ENCODE results near the gene FGD4.
"Not testable (repeated sequence)": the region's sequence is repeated elsewhere in the genome, so short reads cannot be mapped to it uniquely, and the experiment has no call there.

FGD4 gene

DNA sequence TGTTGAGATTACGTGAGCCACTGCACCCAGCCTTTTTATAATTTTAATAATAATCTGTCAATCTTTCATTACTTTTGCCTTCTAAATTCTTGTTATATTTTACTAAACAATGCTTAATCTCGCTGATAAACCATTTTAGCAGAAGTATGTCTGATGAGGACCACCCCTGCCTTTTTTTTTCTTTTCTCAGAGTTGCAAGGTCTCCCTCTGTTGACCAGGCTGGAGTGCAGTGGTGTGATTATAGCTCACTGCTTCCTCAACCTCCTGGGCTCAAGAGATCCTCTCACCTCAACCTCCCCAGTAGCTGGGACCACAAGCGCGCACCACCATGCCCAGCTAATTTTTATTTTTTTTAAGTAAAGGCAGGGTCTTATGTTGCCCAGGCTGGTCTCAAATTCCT lies 161.2 kb downstream of the FGD4 start:
- ChIA-PET POLR2A (no interaction called here), CTCF (no interaction called here)
- TF ChIP-seq FOXA1 (IDR thresholded peaks at IDR 0.05) (no peak), TARDBP (IDR thresholded peaks at IDR 0.05) (no peak), BHLHE40 (IDR thresholded peaks at IDR 0.05; ENCODE audit: borderline replicate concordance) (no peak), FOXK2 (IDR thresholded peaks at IDR 0.05) (no peak), ARNT (IDR thresholded peaks at IDR 0.05) (no peak), HDGF (IDR thresholded peaks at IDR 0.05; ENCODE audit: borderline replicate concordance) (no peak), FOXM1 (IDR thresholded peaks at IDR 0.05; ENCODE audit: borderline replicate concordance) (no peak), NFRKB (IDR thresholded peaks at IDR 0.05) (no peak)
- DNase-seq (ENCODE audit: extremely low spot score): no peak

DNA sequence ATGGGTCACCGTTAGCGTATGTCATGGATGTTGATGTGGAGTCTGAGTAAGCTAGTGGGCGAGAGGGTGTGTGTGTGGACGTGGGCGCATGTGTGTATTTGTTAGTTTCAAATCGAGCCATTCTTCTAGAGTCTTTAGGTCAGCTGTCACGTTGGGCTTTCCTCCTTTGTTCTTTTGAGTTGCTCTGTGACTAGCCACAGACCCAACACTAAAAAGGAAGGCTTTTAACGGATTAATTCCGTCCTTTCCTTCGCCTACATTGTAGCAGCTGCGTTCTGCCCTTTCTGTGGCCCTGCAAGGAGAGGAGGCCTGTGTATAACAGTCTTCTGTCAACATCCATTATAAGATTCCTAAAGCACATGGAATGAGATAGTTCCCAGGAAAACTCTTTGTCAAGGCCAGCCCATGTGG lies 162.6 kb downstream of the FGD4 start:
- ChIA-PET POLR2A (no interaction called here), CTCF (no interaction called here)
- TF ChIP-seq ARNT (IDR thresholded peaks at IDR 0.05) (no peak), ZNF384 (IDR thresholded peaks at IDR 0.05) (no peak), FOXK2 (IDR thresholded peaks at IDR 0.05) (no peak), CTBP1 (IDR thresholded peaks at IDR 0.05; ENCODE audit: borderline replicate concordance) (no peak)
- DNase-seq (ENCODE audit: extremely low spot score): no peak

DNA sequence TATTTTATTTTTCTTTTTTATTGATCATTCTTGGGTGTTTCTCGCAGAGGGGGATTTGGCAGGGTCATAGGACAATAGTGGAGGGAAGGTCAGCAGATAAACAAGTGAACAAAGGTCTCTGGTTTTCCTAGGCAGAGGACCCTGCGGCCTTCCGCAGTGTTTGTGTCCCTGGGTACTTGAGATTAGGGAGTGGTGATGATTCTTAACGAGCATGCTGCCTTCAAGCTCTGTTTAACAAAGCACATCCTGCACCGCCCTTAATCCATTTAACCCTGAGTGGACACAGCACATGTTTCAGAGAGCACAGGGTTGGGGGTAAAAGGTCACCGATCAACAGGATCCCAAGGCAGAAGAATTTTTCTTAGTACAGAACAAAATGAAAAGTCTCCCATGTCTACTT lies 163.1 kb downstream of the FGD4 start:
- DNase-seq (ENCODE audit: extremely low spot score); POLR2A ChIA-PET; CTCF ChIA-PET: not testable (repeated sequence)

DNA sequence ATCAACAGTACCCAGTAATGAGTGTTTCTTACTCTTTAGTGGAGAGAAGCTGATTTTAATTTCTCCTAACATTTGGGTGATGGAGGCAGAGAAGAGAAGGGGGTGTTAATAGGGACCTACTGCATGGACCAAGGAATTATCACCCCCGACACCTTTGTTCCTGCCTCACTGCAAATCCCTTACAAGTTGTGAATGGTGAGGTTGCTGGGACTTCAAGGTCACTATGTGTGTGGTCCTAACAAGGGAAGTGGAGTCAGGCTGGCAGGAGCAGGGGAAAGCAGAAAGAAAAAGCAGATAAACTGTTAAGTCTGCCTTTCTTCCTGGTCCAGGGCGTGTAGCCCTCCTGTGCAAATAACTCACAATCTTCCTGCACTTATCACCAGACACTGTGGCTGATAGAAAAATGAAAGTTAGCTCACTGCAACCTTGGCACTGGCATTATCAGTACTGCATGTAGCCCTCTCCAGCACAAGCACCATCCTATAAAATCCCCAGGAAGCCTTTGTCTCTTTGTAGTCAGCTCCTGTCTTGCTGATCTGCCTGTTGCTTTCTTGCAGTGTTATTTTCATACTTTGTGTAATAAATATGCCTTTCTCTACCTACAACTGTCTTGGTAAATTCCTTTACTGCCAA lies 167.4 kb downstream of the FGD4 start:
- TF ChIP-seq BHLHE40 (IDR thresholded peaks at IDR 0.05; ENCODE audit: borderline replicate concordance) (no peak), FOXK2 (IDR thresholded peaks at IDR 0.05) (no peak), SP1 (IDR thresholded peaks at IDR 0.05) (no peak), NFRKB (IDR thresholded peaks at IDR 0.05) (no peak)
- TF ChIP-seq, protein P1, sequence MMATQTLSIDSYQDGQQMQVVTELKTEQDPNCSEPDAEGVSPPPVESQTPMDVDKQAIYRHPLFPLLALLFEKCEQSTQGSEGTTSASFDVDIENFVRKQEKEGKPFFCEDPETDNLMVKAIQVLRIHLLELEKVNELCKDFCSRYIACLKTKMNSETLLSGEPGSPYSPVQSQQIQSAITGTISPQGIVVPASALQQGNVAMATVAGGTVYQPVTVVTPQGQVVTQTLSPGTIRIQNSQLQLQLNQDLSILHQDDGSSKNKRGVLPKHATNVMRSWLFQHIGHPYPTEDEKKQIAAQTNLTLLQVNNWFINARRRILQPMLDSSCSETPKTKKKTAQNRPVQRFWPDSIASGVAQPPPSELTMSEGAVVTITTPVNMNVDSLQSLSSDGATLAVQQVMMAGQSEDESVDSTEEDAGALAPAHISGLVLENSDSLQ (IDR thresholded peaks at IDR 0.05): no peak
- ChIA-PET POLR2A (interaction anchor here (1.0 kb wide), 1 partner anchor 11 kb away, joined by 3 read pairs; no protein-coding TSS in a partner anchor), CTCF (interaction anchor here (0.5 kb wide), 1 partner anchor 85 kb away, joined by 3 read pairs; no protein-coding TSS in a partner anchor)
- no peak for DNase-seq (ENCODE audit: extremely low spot score)

DNA sequence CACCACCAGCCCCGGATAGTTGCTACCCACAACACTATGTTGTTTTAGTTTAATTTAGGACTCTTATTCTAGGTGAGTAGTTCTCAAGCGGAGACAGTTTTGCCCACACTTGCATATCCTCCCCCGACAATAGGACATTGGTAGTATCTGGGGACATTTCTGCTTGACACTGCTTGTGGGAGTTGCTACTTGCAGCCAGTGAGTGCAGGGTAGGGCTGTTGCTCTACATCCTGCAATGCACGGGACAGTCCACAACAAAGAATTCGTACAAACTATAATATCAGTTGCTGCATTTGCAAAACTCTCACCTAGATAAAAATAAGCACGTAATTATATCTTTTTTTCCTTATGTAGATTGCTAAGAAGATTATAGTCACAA lies 167.9 kb downstream of the FGD4 start:
- no peak for DNase-seq (ENCODE audit: extremely low spot score)
- CTCF ChIA-PET: interaction anchor here (0.5 kb wide), 1 partner anchor 86 kb away, joined by 3 read pairs; no protein-coding TSS in a partner anchor
- POLR2A ChIA-PET: interaction anchor here (1.0 kb wide), 1 partner anchor 12 kb away, joined by 3 read pairs; no protein-coding TSS in a partner anchor
- TF ChIP-seq FOXK2 (IDR thresholded peaks at IDR 0.05) (no peak), SUZ12 (IDR thresholded peaks at IDR 0.05) (no peak), TARDBP (IDR thresholded peaks at IDR 0.05) (no peak), ELF4 (IDR thresholded peaks at IDR 0.05) (no peak), NFRKB (IDR thresholded peaks at IDR 0.05) (no peak), SP1 (IDR thresholded peaks at IDR 0.05) (no peak), ZNF384 (IDR thresholded peaks at IDR 0.05) (no peak)

DNA sequence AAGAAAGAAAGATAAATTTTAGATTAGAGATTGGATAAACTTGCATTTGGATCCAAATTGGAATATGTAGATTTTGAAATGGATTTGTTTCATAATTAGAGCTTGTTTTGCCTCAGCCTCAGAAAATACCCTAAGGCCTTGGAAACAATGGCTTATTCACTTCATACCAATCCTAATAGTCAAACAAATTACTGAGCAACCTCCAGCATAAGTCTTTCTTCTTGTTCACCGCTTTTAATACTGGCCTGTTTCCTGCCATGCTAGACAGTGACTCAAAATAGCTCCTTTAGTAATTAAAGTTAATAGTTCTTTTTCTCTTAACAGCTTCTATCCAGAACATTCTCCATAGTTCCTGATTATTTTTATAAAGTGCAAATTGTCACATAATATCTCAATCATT lies 168.9 kb downstream of the FGD4 start:
- TF ChIP-seq BHLHE40 (IDR thresholded peaks at IDR 0.05; ENCODE audit: borderline replicate concordance): no peak
- no peak for TF ChIP-seq NFRKB (IDR thresholded peaks at IDR 0.05)
- no peak for TF ChIP-seq TARDBP (IDR thresholded peaks at IDR 0.05)
- TF ChIP-seq FOXM1 (IDR thresholded peaks at IDR 0.05; ENCODE audit: borderline replicate concordance): no peak
- no peak for TF ChIP-seq ELF4 (IDR thresholded peaks at IDR 0.05)
- no peak for TF ChIP-seq L3MBTL2 (conservative IDR thresholded peaks at IDR 0.05)
- no peak for DNase-seq (ENCODE audit: extremely low spot score)
- POLR2A ChIA-PET: no interaction called here
- CTCF ChIA-PET: no interaction called here

DNA sequence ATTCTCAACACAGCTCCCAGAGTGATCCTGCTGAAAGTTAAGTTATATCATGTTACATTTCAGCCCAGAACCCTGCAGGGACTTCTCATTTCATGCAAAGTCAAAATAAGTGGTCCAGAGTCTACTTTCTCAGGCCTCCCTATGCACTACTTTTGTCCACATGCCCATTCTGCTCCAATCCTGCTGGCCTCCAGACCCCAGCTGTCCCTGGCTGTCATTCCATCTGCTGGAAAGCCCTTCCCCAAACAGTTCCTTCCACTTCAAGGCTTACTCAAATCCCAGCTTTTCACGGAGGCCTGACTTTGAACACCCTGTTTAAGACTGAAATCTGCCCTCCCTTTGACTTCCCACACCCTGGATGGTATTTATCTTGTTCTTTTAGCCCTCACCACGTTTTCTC lies 169.9 kb downstream of the FGD4 start:
- ChIA-PET CTCF (no interaction called here), POLR2A (no interaction called here)
- TF ChIP-seq LEF1 (IDR thresholded peaks at IDR 0.05; ENCODE audit: borderline replicate concordance) (no peak), BHLHE40 (IDR thresholded peaks at IDR 0.05; ENCODE audit: borderline replicate concordance) (no peak), SP1 (IDR thresholded peaks at IDR 0.05) (no peak), SUZ12 (IDR thresholded peaks at IDR 0.05) (no peak), HDGF (IDR thresholded peaks at IDR 0.05; ENCODE audit: borderline replicate concordance) (no peak), FOXK2 (IDR thresholded peaks at IDR 0.05) (no peak), CTBP1 (IDR thresholded peaks at IDR 0.05; ENCODE audit: borderline replicate concordance) (no peak), FOXM1 (IDR thresholded peaks at IDR 0.05; ENCODE audit: borderline replicate concordance) (no peak), L3MBTL2 (conservative IDR thresholded peaks at IDR 0.05) (no peak), ELF4 (IDR thresholded peaks at IDR 0.05) (no peak), FOXA1 (IDR thresholded peaks at IDR 0.05) (no peak), NFRKB (IDR thresholded peaks at IDR 0.05) (no peak), ZNF384 (IDR thresholded peaks at IDR 0.05) (no peak), TARDBP (IDR thresholded peaks at IDR 0.05) (no peak)
- TF ChIP-seq, protein P1 (IDR thresholded peaks at IDR 0.05): no peak
- DNase-seq (ENCODE audit: extremely low spot score): no peak

DNA sequence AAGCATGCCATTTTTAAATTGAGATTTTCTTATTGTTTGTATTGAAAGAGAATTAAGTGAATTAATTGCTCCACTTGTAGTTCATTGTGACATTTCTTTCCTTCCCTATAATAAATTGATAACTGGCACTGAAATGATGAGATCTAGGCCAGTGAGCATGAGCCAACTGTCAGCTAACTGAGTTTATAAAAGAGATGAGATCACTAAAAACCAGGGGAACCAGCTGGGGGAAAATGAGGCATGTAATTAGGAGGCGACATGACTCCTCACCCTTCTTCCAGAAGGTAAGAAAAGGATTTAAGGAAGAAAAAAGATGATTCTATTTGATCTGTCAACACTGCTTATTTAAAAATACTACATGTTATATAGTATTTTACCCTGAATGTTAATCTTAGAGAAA lies 175.2 kb downstream of the FGD4 start:
- ChIA-PET CTCF (no interaction called here), POLR2A (no interaction called here)
- no peak for DNase-seq (ENCODE audit: extremely low spot score)
- TF ChIP-seq ARNT (IDR thresholded peaks at IDR 0.05) (no peak), LEF1 (IDR thresholded peaks at IDR 0.05; ENCODE audit: borderline replicate concordance) (no peak), ZNF384 (IDR thresholded peaks at IDR 0.05) (no peak)

All from HEK293T (cell line).